ENCODE data around the gene PARD6G.
"Not testable (repeated sequence)": the region's sequence is repeated elsewhere in the genome, so short reads cannot be mapped to it uniquely, and the experiment has no call there.

The PARD6G gene

DNA sequence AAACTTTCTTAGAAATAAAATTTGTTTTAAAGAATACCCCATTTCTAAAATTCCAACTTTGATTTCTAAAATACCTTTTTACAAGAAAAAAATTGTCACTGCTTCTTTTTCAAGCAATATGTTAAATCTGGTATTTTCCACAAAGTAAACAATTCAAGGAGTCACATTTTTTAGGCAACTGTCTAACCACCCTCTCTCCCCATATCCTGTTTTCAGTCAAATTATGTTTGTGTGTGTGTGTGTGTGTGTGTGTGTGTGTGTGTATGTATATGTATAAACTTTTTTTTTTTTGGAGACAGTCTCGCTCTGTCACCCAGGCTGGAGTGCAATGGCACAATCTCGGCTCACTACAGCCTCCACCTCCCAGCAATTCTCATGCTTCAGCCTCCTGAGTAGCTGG, 79.0 kb downstream of the PARD6G start:
- no peak for DNase-seq

GRCh38 chr18:80167931-80168330, 79.4 kb downstream of the PARD6G start:
- no peak for DNase-seq

- DNase-seq = no peak
Observed at GRCh38 chr18:80167331-80167730, 80.0 kb downstream of the PARD6G start.

GRCh38 chr18:80166725-80167124, 80.6 kb downstream of the PARD6G start:
- DNase-seq = no peak

DNA sequence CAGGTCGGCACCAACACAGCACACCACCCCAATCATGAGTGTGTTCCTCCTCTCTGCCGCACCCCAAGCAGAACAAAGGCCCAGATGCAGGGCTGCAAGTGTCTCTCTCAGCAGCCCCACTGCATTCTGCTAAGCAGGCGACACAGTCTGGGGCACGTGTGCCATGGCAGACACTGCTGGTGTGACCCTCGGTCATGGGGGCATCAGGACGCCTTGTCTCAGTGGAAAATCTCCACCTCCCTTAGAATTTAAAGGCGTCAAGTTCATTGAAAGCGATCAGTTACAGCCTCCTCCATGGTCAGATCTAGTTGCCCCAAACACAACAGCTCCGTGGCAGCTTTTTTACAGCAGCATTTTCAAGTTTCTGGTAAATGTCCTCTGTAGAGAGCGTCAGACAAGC, 81.1 kb downstream of the PARD6G start:
- DNase-seq = no peak

GRCh38 chr18:80164727-80165355, 82.5 kb downstream of the PARD6G start:
- not testable (repeated sequence) for DNase-seq

GRCh38 chr18:80163183-80163582, 84.1 kb downstream of the PARD6G start:
- no peak for DNase-seq

GRCh38 chr18:80161781-80162417, 85.4 kb downstream of the PARD6G start:
- DNase-seq = no peak

GRCh38 chr18:80159713-80160636, 87.3 kb downstream of the PARD6G start:
- DNase-seq = peak; percentile 40

- no peak for DNase-seq
Observed at GRCh38 chr18:80158365-80158764, 88.9 kb downstream of the PARD6G start.

DNA sequence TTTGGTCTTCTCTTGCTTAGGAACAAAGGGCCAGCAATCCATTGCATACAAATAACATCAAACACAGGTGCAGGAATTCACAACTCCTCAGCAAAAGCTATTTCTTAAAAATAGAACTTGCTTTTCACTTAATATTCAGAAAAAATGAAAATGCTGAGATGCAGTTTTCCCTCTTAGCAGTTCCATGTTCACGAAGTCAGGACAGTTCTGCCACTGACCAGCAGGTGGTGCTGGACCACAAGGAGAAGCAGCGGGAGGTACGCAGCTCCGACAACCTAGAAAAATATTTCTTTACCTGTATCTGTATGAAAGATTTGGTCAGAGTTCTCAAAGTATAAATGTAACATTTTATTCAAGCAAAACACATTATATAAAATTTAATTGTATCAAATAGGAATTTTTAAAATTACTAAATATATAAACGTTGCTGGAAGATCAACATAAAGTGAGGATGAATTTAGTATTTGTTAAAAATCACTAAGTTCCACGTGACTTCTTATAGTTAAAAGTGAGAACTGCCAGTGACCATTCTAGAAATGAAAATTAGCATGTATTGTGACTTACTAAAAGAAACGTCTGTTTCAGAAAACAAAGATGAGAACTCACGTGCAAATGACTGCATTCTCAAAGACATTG, 89.5 kb downstream of the PARD6G start:
- peak; percentile 78 for DNase-seq

- DNase-seq = peak; percentile 21
Observed at GRCh38 chr18:80154293-80154692, 93.0 kb downstream of the PARD6G start.

DNA sequence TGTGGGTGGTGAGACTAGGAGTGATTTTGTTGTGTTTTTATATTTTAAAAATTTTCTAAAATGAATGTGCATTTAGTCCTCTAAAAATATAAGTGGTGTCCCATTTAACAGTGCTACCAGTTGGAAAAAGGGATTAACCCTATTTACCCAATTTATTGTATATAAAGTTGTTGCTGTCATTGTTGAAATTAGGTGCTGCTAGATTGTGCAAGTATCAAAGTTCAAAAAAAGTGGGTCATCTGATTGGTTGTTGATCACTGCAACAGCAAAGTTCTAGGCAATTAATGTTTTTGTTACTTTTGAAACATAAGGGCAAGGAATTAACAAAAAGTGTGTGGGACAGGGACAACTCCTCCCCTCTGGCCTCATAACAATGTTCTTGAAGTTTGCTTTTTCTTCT, 97.6 kb downstream of the PARD6G start:
- no peak for DNase-seq

- DNase-seq = no peak
Observed at GRCh38 chr18:80148326-80149199, 98.8 kb downstream of the PARD6G start.

DNA sequence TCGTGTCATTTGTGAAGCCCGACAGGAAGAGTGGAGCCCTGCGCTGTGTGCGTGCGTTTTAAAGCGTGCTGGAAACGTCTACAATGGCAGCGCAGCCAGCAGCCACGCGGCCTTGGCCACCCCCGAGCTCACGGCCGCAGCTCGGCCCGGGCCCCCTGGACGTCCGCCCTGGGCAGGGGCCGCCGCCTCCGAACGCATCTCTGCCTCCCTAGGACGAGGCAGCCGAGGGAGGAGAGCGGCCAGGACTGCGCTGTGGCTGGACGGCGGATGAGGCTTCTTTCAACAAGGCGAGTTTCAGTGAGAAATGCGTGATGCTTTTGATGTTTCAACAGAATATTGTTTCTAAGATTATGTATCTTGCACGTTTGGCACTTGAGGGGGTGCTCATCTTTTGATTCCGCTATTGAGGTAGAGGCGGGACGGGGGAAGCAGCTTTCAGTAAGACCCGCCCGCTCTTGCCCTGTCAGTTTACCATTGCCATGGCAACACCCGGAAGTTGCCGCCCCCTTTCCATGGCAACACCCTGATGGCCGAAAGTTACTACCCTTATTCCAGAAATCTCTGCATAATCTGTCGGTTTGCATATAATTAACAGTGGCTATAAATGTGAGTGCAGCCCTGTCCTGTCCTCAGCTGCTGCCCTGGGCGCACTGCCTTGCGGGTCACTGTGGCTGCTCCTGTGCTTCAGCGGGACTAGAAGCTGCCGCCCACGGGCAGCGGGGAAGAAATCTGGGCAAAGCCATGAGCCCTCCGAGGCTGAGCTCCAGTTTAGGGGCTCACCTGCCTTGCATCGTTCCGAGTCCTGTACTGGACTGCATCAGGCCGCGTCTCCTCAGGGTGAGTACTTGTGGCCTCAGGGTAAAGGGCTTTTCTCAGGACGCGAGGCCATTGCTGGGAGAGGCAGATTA, 99.6 kb downstream of the PARD6G start:
- DNase-seq = peak; percentile 77

GRCh38 chr18:80147037-80147417, 100.3 kb downstream of the PARD6G start:
- DNase-seq = no peak

- DNase-seq = no peak
Observed at GRCh38 chr18:80145196-80145804, 102.0 kb downstream of the PARD6G start.

- no peak for DNase-seq
Observed at GRCh38 chr18:80143881-80144280, 103.4 kb downstream of the PARD6G start.

DNA sequence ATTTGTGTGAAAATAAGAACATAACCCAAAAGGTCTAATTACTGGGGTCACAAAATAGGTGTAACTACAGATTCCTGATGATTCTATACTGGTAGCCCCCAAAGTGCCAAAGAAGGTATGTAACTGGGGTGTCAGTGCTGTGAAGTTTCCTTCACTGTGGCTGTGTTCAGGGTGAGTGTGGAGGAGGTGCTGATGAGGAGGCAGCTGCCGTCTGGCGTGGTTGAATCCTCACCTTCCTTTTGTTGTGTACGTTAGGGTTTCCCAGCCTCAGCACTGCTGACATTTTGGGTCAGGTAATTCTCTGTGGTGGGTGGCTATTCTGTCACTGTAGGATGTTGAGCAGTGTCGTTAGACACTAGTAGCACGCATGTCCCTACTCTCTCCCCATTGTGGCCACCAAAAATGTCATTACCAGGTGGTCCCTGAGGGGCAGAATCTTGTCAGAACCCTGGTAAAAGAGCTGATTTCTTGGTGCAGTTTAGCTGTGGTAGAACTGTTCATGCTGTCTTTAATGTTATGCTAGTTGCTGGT, 106.8 kb downstream of the PARD6G start:
- DNase-seq = no peak

DNA sequence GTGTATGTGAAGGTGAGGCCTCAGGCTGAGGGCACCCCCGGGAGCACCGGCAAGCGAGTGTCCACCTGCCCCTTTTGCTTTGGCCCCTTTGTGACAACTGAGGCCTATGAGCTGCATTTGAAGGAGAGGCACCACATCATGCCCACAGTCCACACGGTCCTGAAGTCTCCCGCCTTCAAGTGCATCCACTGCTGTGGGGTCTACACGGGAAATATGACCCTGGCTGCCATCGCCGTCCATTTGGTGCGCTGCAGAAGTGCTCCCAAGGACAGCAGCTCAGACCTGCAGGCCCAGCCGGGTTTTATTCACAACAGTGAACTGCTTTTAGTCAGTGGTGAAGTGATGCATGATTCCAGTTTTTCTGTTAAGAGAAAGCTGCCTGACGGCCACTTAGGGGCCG, 109.3 kb downstream of the PARD6G start:
- no peak for DNase-seq

All from stimulated activated CD4-positive, alpha-beta T cell treated with anti-CD3 and anti-CD28 coated beads, Interleukin-4, amount 100 ng/mL, for 1 hour (primary cell).